Measurements from ENCODE around the gene THAP11.
A peak's percentile ranks its signal among the peaks of the same experiment; 100 is the strongest.

Gene THAP11

DNA sequence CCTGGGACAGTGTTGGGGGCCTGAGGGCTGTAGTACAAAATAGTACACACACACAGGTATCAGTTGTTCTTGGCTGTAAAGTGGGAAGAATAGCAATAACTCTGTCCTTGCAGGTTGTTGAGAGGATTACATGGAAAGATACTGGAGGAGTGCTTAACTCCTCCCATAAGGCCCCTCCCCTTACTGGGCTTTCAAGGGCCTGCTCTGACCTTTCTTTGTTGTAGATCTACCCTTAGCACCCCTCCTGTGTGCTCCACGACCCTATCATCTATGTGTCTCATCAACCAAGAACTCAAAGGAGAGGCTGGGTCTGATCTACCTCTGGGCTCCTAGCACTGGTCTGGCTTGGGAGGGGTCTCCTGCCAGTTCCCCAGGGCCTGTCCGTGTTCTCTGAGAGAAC, 22.5 kb downstream of the THAP11 start:
- no peak for DNase-seq

DNA sequence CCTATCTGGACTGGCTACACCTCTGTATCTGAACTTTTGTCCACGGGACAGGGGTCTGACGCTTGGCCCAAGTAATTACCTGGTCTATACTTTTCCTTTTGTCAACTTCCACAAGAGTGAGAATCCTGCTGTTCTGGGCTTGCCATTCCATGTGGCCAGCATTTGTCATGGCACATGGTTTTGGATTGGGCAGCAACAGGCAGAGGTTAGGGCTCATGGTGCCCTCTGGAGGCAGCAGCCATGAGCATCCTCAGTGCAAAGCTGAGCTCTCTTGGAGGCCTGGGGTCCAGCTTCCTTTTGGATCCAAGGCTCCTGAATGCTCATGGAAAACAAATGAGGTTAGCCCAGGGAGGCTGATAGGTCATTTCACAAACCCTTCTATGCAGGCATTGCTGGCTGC, 23.2 kb downstream of the THAP11 start:
- DNase-seq = no peak

GRCh38 chr16:67868290-67868689, 26.2 kb downstream of the THAP11 start:
- no peak for DNase-seq

- no peak for DNase-seq
Measured at GRCh38 chr16:67869653-67870052, 27.5 kb downstream of the THAP11 start.

DNA sequence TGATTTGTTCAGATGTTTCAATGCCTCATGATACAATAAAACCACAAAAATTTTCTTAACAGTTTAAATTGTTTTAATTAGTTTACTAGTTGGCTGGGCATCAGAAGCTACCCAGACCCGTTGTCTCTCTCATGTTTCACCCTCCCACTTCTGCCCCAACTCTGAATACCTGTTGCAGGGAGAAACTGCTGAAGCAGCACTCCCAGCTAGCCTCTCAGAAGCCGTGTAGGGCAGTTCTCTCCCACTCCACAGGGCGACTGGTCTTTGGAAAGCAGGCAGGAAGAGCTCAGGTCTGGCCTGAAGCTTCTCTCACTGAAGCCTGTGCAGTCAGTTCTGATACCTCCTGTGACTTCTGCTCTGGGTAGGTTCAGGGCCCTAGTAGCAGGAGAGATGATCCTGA, 29.1 kb downstream of the THAP11 start:
- DNase-seq = no peak

DNA sequence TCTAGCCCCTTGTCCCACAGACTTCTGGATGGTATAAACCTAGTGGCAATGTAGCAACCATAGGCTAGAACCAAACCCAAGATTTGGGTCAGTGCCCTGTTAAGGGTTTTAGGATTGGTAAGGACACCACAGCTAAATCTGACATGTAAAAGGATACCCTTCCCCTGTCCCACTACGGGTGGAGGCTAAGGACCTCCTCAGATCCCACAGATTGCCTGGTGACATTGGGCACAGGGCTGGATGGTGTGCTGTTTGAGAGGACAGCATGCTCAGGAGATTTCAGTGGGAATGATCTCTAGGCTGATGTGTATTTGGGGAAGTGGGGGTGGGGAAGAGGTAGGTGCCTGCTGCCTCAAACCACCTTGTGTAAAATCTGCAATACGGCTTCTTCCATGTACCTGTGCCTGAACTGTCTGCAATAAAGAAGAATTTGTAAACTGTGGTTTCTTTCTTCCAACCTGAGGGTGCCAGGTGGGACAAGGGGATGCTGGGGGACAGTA, 30.1 kb downstream of the THAP11 start:
- no peak for DNase-seq

DNA sequence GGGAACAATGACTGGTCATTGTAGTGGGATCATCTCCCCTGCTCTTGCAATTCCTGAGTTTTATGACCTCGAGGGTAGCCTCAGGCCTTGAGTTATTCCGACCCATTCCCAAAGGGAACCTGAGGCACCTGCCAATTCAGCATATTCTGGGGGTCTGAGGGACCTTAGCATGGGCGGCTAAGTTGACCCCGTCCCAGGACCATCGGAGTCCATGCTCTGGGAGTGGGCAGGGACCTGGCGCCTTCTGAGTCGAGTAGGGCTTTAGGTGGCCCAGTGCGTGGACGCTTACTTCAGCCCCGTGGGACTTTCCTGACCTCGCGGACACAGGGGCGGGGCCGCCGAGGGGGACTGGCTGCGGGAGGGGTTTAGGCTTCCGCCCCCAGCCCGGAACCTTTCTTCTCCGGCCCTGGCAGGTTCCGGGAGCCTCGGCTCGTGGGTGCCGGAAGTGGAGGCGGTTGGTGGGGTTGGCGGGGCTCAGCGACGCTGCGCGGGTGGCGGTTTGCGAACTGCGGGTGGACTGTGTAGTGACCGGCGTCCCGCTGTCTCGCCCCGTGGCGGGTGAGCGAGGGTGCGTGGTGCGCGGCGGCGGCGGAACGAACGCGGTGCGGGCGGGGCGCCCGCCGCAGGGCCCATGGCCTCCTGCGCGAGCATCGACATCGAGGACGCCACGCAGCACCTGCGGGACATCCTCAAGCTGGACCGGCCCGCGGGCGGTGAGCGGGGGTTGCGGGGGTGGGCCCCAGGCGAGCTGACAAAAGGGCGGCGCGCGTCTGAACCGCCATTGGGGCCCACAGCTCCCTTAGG, 30.7 kb downstream of the THAP11 start, which contains the start of gene EDC4:
Gene EDC4, plus strand, starts transcription at position 422 of the 804 bp plus-strand sequence. Its CDS starts 210 bp downstream, at position 632.
- peak; percentile 22 for DNase-seq

GRCh38 chr16:67873435-67874370, 31.6 kb downstream of the THAP11 start:
- DNase-seq = no peak

GRCh38 chr16:67874372-67874771, 32.3 kb downstream of the THAP11 start:
- DNase-seq = no peak

- DNase-seq = no peak
Measured at GRCh38 chr16:67877064-67877463, 34.9 kb downstream of the THAP11 start.

GRCh38 chr16:67878232-67878631, 36.1 kb downstream of the THAP11 start:
- no peak for DNase-seq

GRCh38 chr16:67878846-67879245, 36.7 kb downstream of the THAP11 start:
- DNase-seq = no peak

- no peak for DNase-seq
Measured at GRCh38 chr16:67879462-67879861, 37.3 kb downstream of the THAP11 start.

DNA sequence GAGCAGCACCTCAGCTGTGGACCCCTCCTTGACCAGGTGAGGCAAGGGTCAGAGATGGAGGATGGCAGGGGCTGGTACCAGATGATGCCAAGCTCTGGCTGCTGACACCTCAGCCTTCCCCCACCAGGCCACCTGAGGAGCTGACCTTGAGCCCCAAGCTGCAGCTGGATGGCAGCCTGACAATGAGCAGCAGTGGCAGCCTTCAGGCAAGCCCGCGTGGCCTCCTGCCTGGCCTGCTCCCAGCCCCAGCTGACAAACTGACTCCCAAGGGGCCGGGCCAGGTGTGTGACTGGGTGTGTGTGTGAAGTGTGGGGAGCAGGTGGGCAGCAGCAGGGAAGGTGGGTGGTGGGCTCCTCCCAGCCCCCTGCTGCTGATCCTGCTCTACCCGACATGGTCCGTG, 37.8 kb downstream of the THAP11 start:
- DNase-seq = no peak

DNA sequence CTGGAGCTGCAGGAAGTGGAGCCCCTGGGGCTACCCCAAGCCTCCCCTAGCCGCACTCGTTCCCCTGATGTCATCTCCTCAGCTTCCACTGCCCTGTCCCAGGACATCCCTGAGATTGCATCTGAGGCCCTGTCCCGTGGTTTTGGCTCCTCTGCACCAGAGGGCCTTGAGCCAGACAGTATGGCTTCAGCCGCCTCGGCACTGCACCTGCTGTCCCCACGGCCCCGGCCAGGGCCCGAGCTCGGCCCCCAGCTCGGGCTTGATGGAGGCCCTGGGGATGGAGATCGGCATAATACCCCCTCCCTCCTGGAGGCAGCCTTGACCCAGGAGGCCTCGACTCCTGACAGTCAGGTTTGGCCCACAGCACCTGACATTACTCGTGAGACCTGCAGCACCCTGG, 38.5 kb downstream of the THAP11 start:
- no peak for DNase-seq

- DNase-seq = no peak
Measured at GRCh38 chr16:67881621-67882161, 39.6 kb downstream of the THAP11 start.

DNA sequence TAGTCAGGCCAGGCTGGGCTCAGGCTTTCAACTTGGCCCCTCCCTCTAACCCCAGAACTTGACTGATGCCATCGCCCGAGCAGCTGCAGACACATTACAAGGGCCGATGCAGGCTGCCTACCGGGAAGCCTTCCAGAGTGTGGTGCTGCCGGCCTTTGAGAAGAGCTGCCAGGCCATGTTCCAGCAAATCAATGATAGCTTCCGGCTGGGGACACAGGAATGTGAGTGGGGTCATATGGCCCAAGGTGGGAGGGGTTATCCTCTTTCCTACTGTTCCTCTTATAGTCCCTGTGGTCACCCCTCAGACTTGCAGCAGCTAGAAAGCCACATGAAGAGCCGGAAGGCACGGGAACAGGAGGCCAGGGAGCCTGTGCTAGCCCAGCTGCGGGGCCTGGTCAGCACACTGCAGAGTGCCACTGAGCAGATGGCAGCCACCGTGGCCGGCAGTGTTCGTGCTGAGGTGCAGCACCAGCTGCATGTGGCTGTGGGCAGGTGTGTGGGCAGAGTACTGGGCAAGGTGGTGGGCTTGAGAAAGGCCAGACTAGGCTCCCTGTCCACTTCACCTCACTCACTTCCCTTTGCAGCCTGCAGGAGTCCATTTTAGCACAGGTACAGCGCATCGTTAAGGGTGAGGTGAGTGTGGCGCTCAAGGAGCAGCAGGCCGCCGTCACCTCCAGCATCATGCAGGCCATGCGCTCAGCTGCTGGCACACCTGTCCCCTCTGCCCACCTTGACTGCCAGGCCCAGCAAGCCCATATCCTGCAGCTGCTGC, 40.4 kb downstream of the THAP11 start:
- DNase-seq = no peak

- no peak for DNase-seq
Measured at GRCh38 chr16:67883146-67883871, 41.2 kb downstream of the THAP11 start.

GRCh38 chr16:67883872-67884261, 41.7 kb downstream of the THAP11 start:
- DNase-seq = no peak

DNA sequence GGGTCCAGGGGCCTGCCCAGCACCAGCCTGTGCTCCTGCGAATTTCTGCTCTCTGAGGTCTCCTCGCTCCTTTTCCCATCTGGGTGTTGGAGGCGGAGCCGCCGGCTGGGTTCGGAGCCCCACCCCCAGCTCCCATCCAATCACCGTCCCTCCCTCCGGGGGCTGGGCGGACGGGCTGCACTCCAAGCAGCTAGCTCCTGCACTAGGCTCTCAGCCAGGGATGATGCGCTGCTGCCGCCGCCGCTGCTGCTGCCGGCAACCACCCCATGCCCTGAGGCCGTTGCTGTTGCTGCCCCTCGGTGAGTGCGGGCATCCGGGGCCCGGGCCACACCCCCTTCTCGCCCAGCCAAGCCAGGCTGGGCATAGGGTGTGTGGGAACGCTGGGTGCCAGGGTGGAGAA, 42.6 kb downstream of the THAP11 start, which contains the start of gene NRN1L:
Gene NRN1L, plus strand, starts transcription at position 202 of the 400 bp plus-strand sequence. Its CDS starts 19 bp downstream, at position 221.
- no peak for DNase-seq

GRCh38 chr16:67885545-67885944, 43.4 kb downstream of the THAP11 start:
- no peak for DNase-seq

GRCh38 chr16:67885976-67886375, 43.9 kb downstream of the THAP11 start:
- DNase-seq = no peak
